Tibial nerve (tissue), 4 donors: ENCODE measurements around the gene TIGD4. TPM values are rescaled to one million over a fixed set of nuclear protein-coding genes. Genes with fewer than 3 reads are reported as not detected.

ENCODE experiments used
- DNase-seq, 2 donors: peaks; one replicate each; pipeline ENCODE4 v3.0.0-alpha.2; 2019; ENCODE audit warnings: low spot score in 2 of 2
- H3K27ac ChIP-seq, 4 donors: fragments of 200-600 bp; sonication (generic) in 3 of 4; one replicate each; pipeline ENCODE4 v1.5.1; 2017 to 2019; ENCODE audit warnings: mild to moderate bottlenecking in 1 of 4
- H3K27me3 ChIP-seq, 2 donors: fragments of 200-600 bp; sonication (generic) in 1 of 2; one replicate each; pipeline versions ENCODE4 v1.5.1 to v1.6.0; 2017 to 2019
- H3K36me3 ChIP-seq, 3 donors: fragments of 200-600 bp; sonication (generic); one replicate each; pipeline ENCODE4 v1.5.1; 2018 to 2019
- H3K4me1 ChIP-seq, 4 donors: fragments of 200-600 bp; sonication (generic) in 3 of 4; one replicate each; pipeline ENCODE4 v1.5.1; 2017 to 2019
- H3K4me3 ChIP-seq, 4 donors: fragments of 200-600 bp; sonication (generic) in 3 of 4; one replicate each; pipeline ENCODE4 v1.5.1; 2017 to 2019; ENCODE audit warnings: mild to moderate bottlenecking in 1 of 4, moderate library complexity in 1 of 4
- H3K9me3 ChIP-seq, 4 donors: fragments of 200-600 bp; sonication (generic) in 3 of 4; one replicate each; pipeline ENCODE4 v1.5.1; 2017 to 2019
- CTCF ChIP-seq, 5 experiments: fragments of 200-600 bp in 3 of 5; fragments of 450-650 bp in 2 of 5; sonication (generic) in 3 of 5; IDR thresholded peaks; one replicate each; pipeline ENCODE4 v1.5.1; 2016 to 2019; ENCODE audit warnings: antibody characterized with exemption in 5 of 5, mild to moderate bottlenecking in 3 of 5, moderate library complexity in 2 of 5
- EP300 ChIP-seq, 2 donors: sonication (generic); formaldehyde crosslinking; IDR thresholded peaks; one replicate each; pipeline ENCODE4 v1.6.1; 2017; ENCODE audit warnings: antibody characterized with exemption in 2 of 2, mild to moderate bottlenecking in 1 of 2
- POLR2A ChIP-seq, 2 donors: fragments of 450-650 bp; IDR thresholded peaks; one replicate each; pipeline ENCODE4 v1.6.1; 2017; ENCODE audit warnings: antibody characterized with exemption in 2 of 2, mild to moderate bottlenecking in 2 of 2, moderate library complexity in 2 of 2
- WGBS, 2 donors: methylation state at CpG; one replicate each; pipeline ENCODE4 v1.1.5; 2018; 5-methylcytosine and 5-hydroxymethylcytosine counted together
- total RNA-seq, 4 donors: library from RNA; depleted of rRNA; stranded (reverse); fragments of >200 nt; gene quantifications; one replicate each; pipeline ENCODE4 v1.1.0, GENCODE V29; 2016

The TIGD4 gene
- total RNA-seq, 4 donors from 2014 or later, result 0.90 to 1.9 (median 1.4) TPM

- Histone ChIP-seq H3K36me3 (no peaks in the 10 kb centered on the region), H3K4me3 (no peak overlapping the region), H3K27ac (no peak overlapping the region), H3K27me3 (no peaks in the 10 kb centered on the region), H3K4me1 (peaks cover 0 to 3% (median 0%) of the 10 kb centered on the region in 4 donors), H3K9me3 (no peaks in the 10 kb centered on the region)
- DNase-seq, result no peak
- WGBS, 2 donors, result 73 to 82% methylated on average over 3 of the region's 3 CpGs
- TF ChIP-seq POLR2A (IDR thresholded peaks at IDR 0.05), result no peak
- TF ChIP-seq CTCF (IDR thresholded peaks at IDR 0.05), result no peak
- no peak for TF ChIP-seq EP300 (IDR thresholded peaks at IDR 0.05)
These were observed 44.9 kb downstream of the TIGD4 start for GRCh38 chr4:152734699-152735050.

- Histone ChIP-seq H3K27me3 (no peaks in the 10 kb centered on the region), H3K4me3 (no peak overlapping the region), H3K9me3 (no peaks in the 10 kb centered on the region), H3K36me3 (no peaks in the 10 kb centered on the region), H3K4me1 (peaks cover 0 to 3% (median 0%) of the 10 kb centered on the region in 4 donors), H3K27ac (no peak overlapping the region)
- DNase-seq, result no peak
- TF ChIP-seq POLR2A (IDR thresholded peaks at IDR 0.05), result no peak
- no peak for TF ChIP-seq EP300 (IDR thresholded peaks at IDR 0.05)
- no peak for TF ChIP-seq CTCF (IDR thresholded peaks at IDR 0.05)
- 76 to 78% methylated on average over 5 of the region's 5 CpGs for WGBS, 2 donors
These were observed 45.4 kb downstream of the TIGD4 start for GRCh38 chr4:152734015-152734698.

GRCh38 chr4:152731997-152732396 is 47.5 kb downstream of the TIGD4 start:
- no peaks in the 10 kb centered on the region for H3K27me3 ChIP-seq
- no peaks in the 10 kb centered on the region for H3K9me3 ChIP-seq
- no peak overlapping the region for H3K27ac ChIP-seq
- no peak overlapping the region for H3K4me3 ChIP-seq
- no peaks in the 10 kb centered on the region for H3K36me3 ChIP-seq
- H3K4me1 ChIP-seq, result peaks cover 0 to 3% (median 0%) of the 10 kb centered on the region in 4 donors
- 93 to 97% methylated on average over 2 of the region's 2 CpGs for WGBS, 2 donors
- TF ChIP-seq EP300 (IDR thresholded peaks at IDR 0.05), result no peak
- no peak for TF ChIP-seq POLR2A (IDR thresholded peaks at IDR 0.05)
- no peak for DNase-seq

- no peak for TF ChIP-seq CTCF (IDR thresholded peaks at IDR 0.05)
- TF ChIP-seq EP300 (IDR thresholded peaks at IDR 0.05), result no peak
- no peak for TF ChIP-seq POLR2A (IDR thresholded peaks at IDR 0.05)
- DNase-seq, result no peak
- H3K4me3 ChIP-seq, result no peak overlapping the region
- no peaks in the 10 kb centered on the region for H3K4me1 ChIP-seq
- no peaks in the 10 kb centered on the region for H3K9me3 ChIP-seq
- no peaks in the 10 kb centered on the region for H3K36me3 ChIP-seq
- 24 to 33% methylated on average over 2 of the region's 2 CpGs for WGBS, 2 donors
- H3K27me3 ChIP-seq, result no peaks in the 10 kb centered on the region
- H3K27ac ChIP-seq, result no peak overlapping the region
These were observed 50.1 kb downstream of the TIGD4 start for GRCh38 chr4:152729466-152729865.

DNA sequence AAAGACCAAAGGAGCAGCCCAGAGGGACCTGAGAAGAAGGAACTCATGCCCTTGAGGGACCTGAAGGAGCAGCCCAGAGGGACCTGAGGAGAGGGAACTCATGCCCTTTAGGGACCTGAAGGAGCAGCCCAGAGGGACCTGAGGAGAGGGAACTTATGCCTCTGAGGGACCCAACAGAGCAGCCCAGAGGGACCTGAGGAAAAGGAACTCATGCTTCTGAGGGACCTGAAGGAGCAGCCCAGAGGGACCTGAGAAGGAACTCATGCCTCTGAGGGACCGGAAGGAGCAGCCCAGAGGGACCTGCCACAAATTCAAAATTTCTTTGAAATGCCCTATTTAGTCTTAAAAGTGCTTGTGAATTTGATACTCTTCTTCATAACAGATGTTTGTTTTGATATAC is 51.2 kb downstream of the TIGD4 start:
- Histone ChIP-seq H3K27ac (no peak overlapping the region), H3K27me3 (no peaks in the 10 kb centered on the region), H3K9me3 (no peaks in the 10 kb centered on the region), H3K36me3 (no peaks in the 10 kb centered on the region), H3K4me3 (no peak overlapping the region), H3K4me1 (no peaks in the 10 kb centered on the region)
- TF ChIP-seq POLR2A (IDR thresholded peaks at IDR 0.05) (no peak), CTCF (IDR thresholded peaks at IDR 0.05) (no peak), EP300 (IDR thresholded peaks at IDR 0.05) (no peak)
- DNase-seq, result no peak
- 92 to 100% methylated on average over 1 of the region's 1 CpG for WGBS, 2 donors
